Fibroblast of pulmonary artery (primary cell): Measurements from ENCODE around the gene PTPRM.

ENCODE experiments used
- DNase-seq: peaks from one replicate; pipeline ENCODE4 v3.0.0-alpha.2; 2010; ENCODE audit warnings: low read depth
- H3K4me3 ChIP-seq: replicated peaks from 2 replicates; pipeline ENCODE4 v1.5.1; 2011; ENCODE audit warnings: low read depth, mild to moderate bottlenecking, control low read depth, low read length, moderate library complexity
- CTCF ChIP-seq: IDR thresholded peaks from 2 replicates; pipeline ENCODE4 v1.5.1; 2011; ENCODE audit warnings: mild to moderate bottlenecking, control low read depth, low read length, inconsistent platforms; ENCODE audit errors: missing control alignments

PTPRM gene

GRCh38 chr18:7576077-7576476, 9.0 kb downstream of the PTPRM start:
- TF ChIP-seq CTCF: no peak
- no peak for DNase-seq
- no peak overlapping the region for H3K4me3 ChIP-seq

- peak; percentile 16 for DNase-seq
- no peak overlapping the region for H3K4me3 ChIP-seq
- TF ChIP-seq CTCF: no peak
Observed at GRCh38 chr18:7576685-7577084, 9.6 kb downstream of the PTPRM start.

- peak; percentile 66 for DNase-seq
- TF ChIP-seq CTCF: no peak
- H3K4me3 ChIP-seq: no peak overlapping the region
Observed at GRCh38 chr18:7577706-7578105, 10.6 kb downstream of the PTPRM start.

- no peak overlapping the region for H3K4me3 ChIP-seq
- DNase-seq: no peak
- TF ChIP-seq CTCF: no peak
Observed at GRCh38 chr18:7579176-7579917, 12.2 kb downstream of the PTPRM start.

GRCh38 chr18:7579918-7580542, 12.9 kb downstream of the PTPRM start:
- no peak overlapping the region for H3K4me3 ChIP-seq
- no peak for TF ChIP-seq CTCF
- DNase-seq: no peak

- peak; percentile 55 for DNase-seq
- no peak for TF ChIP-seq CTCF
- H3K4me3 ChIP-seq: no peak overlapping the region
Observed at GRCh38 chr18:7584646-7585275, 17.6 kb downstream of the PTPRM start.

- DNase-seq: no peak
- TF ChIP-seq CTCF: no peak
- no peak overlapping the region for H3K4me3 ChIP-seq
Observed at GRCh38 chr18:7585276-7585670, 18.2 kb downstream of the PTPRM start.
